Stimulated activated CD4-positive, alpha-beta T cell treated with anti-CD3 and anti-CD28 coated beads, Interleukin-4, amount 100 ng/mL, for 24 hours (primary cell): ENCODE data around the gene CCDC88C.

ENCODE experiments used
- DNase-seq: peaks from one replicate; pipeline ENCODE4 v3.0.0-alpha.2; 2020

The CCDC88C gene

DNA sequence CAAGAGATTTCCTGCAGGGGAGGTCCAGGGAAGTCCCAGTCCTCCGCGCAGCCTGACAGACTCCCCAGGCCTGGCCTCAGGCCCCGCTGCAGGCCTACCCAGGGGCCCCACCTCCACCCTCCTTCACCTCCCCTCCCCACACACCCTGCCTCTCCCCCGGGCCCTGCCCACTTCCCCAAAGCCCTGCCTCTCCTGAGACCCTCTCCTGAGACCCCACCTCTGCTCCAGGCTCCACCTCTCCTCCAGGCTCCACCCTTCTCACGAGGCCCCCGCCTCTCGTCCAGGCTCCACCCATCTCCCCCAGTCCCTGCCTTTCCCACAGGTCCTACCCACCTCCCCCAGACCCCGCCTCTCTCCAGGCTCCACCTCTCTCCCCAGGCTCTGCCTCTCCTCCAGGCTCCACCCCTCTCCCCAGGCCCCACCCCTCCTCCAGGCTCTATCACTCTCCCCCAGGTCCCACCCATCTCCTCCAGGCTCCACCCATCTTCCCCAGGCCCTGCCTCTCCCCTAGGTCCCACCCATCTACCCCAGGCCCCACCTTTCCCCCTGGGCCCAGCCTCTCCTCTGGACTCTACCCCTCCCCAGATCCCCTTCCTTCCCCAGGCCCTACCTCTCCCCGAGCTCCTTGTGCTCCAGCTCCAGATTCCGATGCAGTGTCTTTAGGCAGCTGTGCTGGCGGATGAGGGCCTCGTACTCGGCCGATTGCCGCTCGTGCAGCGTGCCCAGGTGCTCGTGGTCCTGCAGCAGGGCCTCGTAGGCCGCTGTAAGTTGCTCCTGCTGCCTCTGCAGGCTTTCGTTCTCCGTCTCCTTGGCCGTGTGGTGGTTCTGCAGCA lies 114.3 kb downstream of the CCDC88C start:
- DNase-seq: peak; percentile 54

GRCh38 chr14:91302391-91302790 lies 115.2 kb downstream of the CCDC88C start:
- DNase-seq: peak; percentile 52

GRCh38 chr14:91300957-91301356 lies 116.7 kb downstream of the CCDC88C start:
- no peak for DNase-seq

GRCh38 chr14:91300283-91300895 lies 117.2 kb downstream of the CCDC88C start:
- no peak for DNase-seq

DNA sequence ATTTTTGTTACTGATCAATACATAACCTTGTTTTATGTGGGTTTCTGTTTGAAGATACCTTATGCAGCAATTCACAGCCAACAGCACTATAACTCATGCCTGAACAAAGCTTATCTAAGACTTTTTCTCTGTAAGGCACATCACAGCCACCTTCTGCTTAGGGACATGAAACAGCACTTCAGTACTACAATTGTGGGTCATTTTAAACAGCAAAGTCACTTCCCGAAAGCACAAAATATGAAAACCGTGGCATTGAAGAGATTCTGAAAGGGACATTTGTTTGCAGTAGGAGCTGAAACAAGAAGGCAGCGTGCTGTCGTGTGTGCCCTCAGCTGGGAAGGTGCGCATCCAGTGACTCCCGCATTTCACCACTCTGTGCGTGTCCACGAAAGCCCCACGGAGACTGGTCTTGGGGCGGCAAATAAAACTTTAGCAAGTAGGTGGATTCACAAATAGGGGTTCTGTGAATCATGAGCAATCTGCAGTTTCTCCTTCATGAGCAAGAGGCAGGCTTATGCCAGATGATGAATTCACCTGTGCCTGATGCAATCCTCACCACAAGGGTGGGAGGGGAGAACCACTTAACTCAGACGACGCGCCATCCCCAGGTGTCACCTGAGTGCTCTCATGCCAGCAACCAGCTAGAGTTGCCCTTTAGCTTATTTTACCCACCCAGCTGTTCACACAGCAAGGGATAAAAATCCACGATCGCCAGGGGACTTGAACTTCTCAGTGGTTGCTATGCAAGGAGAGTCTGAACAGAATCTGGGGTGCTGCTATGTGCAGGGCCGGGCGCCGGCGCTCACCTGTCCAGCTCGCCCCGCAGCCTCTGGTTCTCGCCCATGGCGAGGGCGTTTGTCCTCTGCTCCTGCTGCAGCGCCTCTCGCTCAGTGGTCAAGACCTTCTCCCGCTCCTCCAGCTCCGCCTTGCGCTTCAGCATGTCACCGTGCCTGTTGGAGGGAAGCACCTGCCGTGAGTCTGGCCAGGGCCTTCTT lies 118.2 kb downstream of the CCDC88C start:
- peak; percentile 51 for DNase-seq

DNA sequence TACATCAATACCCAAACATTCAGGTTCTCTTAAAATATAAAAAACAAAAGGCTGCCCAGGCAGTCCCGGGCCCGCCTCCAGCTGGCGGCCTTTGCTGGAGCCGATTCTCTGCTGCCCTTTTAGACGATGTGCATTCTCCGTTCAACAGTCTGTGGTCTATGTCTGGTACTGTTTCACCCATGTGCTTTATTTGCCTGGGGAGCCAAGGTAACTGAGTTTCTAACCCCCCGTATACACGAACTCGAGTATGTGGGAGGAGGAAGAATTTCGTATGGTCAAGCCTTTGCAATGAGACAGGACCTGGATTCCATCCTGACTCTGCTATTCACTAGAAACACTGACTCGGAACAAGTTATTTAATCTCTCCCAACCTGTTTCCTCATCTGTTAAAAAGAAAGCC lies 119.0 kb downstream of the CCDC88C start:
- no peak for DNase-seq

DNA sequence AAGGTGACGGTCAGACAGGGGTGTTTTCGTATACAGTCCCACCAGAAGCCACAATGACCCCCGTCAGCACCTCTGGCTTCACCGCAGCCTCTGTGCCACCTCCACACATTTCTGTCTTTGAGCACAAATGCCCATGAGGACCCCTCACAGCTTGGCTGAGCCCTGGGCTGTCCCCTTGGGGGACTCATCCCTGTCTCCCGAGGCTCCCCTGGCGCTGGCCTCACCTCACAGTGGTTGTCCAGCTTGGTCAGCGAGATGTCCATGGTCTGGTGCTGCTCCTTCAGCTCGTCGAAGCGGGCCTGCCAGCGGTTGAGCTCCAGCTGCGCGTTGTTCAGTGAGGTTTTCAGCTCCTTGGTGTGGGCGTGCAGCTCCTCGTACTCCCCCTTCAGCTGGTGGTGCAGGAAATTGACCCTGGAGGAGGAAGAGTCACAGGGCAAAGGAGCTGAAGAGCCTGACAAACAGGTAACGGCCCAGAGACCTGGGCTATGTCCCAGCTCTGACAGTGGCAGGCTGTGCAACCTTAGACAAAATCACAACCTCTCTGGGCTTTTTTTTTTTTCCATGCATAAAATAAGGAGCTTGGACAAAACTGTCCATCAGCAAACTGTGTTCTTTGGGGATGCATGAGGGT lies 120.4 kb downstream of the CCDC88C start:
- DNase-seq: no peak

GRCh38 chr14:91295851-91296796 lies 121.5 kb downstream of the CCDC88C start:
- no peak for DNase-seq

DNA sequence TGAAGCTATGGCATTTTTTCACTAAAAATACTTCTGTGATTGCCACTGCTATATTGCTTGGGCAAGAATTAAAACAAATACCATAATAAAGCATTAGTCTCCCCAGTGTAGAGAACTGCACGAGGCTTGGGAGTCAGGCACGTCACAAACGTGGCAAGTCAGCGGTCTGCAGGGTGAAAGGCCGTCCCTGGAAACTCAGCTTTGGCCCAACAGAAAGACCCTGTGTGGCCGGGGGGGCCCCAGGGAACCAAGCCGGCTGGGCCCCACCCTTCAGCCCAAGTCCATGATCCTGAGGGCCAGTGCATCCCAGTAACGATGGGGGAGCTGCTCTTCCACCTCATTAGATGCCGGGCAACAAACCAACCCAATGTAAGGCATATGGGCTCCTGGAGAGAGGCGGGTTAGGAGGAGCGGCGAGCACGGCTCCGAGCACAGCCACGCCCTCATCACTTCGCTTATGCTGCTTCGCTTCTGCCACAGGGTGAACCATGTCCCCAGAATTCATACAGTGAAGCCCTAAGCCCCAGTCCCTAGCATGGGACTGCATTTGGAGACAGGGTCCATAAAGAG lies 122.3 kb downstream of the CCDC88C start:
- no peak for DNase-seq

DNA sequence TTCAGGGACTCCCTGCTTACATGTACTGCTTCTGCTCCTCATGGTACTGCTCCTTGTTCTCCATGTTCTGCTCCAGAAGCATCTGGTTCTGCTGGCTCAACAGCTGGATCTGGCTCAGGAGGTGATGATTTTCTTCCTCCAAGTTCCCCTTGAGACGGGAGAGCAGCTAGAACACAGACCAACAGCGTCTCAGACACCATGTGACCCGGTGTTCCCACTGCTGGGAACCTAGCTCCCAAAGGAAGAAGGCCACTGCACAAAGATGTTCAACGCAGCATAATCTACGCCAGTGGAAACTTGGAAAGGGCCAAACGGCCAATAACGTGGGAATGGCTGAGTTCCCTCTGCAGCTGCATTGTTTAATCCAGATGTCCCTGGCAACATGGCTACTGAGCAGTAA lies 123.5 kb downstream of the CCDC88C start:
- no peak for DNase-seq

DNA sequence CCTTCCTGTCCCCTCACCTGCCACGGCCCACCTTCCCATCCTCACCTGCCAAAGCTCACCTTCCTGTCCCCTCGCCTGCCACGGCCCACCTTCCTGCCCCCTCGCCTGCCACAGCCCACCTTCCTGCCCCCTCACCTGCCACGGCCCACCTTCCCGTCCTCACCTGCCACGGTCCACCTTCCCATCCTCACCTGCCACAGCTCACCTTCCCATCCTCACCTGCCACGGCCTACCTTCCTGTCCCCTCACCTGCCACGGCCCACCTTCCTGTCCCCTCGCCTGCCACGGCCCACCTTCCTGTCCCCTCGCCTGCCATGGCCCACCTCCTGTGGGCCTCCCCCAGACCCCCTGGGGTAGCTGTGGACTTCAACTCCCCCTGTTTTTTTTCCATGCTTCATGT lies 124.3 kb downstream of the CCDC88C start:
- no peak for DNase-seq

DNA sequence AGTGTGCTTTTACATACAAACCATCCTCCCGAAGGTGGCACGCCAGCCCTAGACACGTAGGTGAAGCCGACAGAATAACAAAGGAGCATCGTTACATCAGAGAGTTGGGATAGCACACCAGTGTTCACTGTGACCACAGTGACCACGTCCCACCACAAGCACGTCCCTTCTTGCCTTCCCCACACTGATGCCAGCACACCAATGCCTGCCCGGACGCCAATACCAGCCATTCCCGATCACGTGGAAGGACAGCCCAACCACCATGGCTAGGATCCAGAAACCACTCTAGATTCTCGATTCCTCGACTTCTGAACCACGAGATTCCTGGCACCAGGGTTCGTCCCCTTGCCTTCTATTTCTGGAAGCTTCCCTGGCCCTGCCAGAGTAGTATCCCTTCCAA lies 125.1 kb downstream of the CCDC88C start:
- DNase-seq: no peak

GRCh38 chr14:91291786-91292405 lies 125.7 kb downstream of the CCDC88C start:
- no peak for DNase-seq

- no peak for DNase-seq
Measured at GRCh38 chr14:91290986-91291385, 126.6 kb downstream of the CCDC88C start.

DNA sequence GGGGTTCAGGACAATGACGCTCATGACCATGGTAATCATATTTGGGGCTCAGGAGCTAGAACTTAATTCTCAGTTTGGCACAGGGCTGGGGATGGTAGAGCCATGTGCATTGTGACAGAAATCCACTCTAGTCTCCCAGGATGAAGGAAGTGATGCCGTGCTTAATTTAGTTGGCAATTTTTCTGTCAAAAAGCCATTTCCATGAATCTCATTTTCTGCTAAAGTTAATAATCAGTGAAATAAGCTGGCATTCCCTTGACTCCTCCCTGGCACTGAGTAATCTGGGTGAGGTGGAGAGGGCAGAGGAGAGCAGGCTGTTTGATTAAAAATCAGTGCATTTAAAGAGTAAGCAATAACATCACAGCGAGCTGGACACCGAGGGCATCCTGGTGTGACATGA lies 128.2 kb downstream of the CCDC88C start:
- DNase-seq: no peak

DNA sequence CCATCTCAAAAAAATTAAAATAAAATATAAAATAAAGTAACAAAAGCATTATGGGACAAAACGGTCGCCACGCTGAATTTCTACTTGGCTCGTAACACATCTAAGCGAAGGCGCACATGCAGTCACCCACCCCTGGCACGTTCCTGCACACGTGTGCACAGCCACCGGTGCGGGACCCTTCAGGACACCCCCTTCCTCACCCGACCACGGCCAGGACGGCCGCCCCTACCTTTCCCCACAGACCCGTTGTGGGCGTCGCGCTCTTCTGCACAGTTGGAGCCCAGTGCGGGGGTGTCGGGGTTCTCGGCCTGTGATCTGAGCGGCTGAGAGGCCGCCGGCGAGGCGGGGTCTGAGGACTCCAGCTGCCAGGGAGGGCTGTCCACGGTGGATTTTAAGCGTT lies 128.7 kb downstream of the CCDC88C start:
- no peak for DNase-seq

DNA sequence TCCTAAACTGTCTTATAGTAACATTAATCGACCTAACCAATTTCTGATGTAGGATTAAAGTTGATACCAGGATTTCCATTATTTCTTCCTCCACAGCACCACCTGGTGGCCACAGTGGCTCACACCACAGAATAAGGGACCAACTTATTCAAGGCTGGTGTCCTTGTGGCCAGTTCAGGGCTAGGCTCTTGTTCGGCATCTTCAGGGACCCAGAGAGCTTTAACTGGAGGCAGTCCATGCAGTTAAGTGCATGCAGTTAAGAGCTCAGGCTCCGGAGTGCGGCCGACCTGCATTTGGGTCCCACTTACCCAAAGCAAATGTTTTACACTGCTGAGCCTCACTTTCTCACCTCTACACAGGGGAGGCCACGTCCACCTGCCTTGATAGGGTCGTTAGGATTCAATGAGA lies 131.1 kb downstream of the CCDC88C start:
- peak; percentile 88 for DNase-seq

DNA sequence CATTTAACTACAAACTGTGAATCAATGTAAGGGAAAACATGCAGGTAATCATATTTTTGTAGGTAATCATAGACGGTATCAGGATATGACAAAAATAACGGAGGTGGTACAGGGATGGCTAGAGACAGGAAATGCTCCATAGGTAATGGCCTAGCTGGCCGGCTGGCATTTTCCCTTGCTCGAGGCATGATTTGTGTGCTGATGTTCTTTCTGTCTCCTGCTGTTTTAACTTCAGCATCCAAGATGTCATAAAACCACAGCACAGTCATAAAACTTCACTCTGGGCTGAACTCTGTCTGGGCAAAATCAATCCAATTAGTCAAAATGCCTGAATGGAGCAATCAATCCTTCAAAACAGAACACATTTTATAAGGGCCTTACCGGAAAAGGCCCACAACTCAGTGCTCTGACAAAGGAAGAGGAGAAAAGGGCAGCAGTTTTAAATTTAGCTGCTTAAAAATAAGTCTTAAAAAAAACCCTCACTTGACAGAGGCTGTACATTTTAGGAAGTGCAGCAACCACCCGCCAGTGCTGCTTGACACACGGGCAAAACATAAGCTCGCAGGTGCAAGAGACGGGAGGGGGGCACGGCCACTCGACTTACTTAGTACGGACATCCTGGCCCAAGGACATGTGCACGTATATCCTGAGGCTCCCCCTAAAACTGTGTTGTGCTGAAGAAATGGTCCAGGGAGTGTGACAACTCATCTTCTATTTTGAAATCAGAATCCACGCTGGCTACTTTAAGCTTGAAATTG lies 132.7 kb downstream of the CCDC88C start:
- DNase-seq: no peak

- DNase-seq: no peak
Measured at GRCh38 chr14:91284146-91284790, 133.4 kb downstream of the CCDC88C start.
